HG03520 (cell line): Measurements from ENCODE around the gene MPRIP.
"Not testable (repeated sequence)": the region's sequence is repeated elsewhere in the genome, so short reads cannot be mapped to it uniquely, and the experiment has no call there.

Experiments
- ATAC-seq: cut with Tn5 transposase; IDR thresholded peaks from one replicate; pipeline ENCODE4 v1.9.1; 2021; ENCODE audit warnings: mild to moderate bottlenecking, moderate library complexity; ENCODE audit not compliant: unreplicated experiment

MPRIP gene

GRCh38 chr17:17011043-17011907, 31.0 kb upstream of the MPRIP start:
- not testable (repeated sequence) for ATAC-seq

GRCh38 chr17:17013828-17014747, 28.2 kb upstream of the MPRIP start:
- ATAC-seq: not testable (repeated sequence)

GRCh38 chr17:17014748-17015124, 27.5 kb upstream of the MPRIP start:
- not testable (repeated sequence) for ATAC-seq

- no peak for ATAC-seq
These were observed 27.0 kb upstream of the MPRIP start for GRCh38 chr17:17015230-17015629.

GRCh38 chr17:17016199-17017197, 25.8 kb upstream of the MPRIP start:
- ATAC-seq: not testable (repeated sequence)

GRCh38 chr17:17017343-17018014, 24.8 kb upstream of the MPRIP start:
- ATAC-seq: no peak

GRCh38 chr17:17018021-17018441, 24.2 kb upstream of the MPRIP start:
- ATAC-seq: no peak

GRCh38 chr17:17018612-17019429, 23.4 kb upstream of the MPRIP start:
- ATAC-seq: no peak

- ATAC-seq: no peak
These were observed 22.9 kb upstream of the MPRIP start for GRCh38 chr17:17019430-17019762.

GRCh38 chr17:17019891-17020456, 22.3 kb upstream of the MPRIP start:
- ATAC-seq: no peak

- ATAC-seq: no peak
These were observed 21.4 kb upstream of the MPRIP start for GRCh38 chr17:17020821-17021193.

GRCh38 chr17:17021194-17021863, 20.9 kb upstream of the MPRIP start:
- ATAC-seq: no peak

GRCh38 chr17:17022011-17022410, 20.2 kb upstream of the MPRIP start:
- no peak for ATAC-seq

GRCh38 chr17:17022456-17022855, 19.8 kb upstream of the MPRIP start:
- ATAC-seq: no peak

- no peak for ATAC-seq
These were observed 17.4 kb upstream of the MPRIP start for GRCh38 chr17:17024778-17025300.

GRCh38 chr17:17025621-17026020, 16.6 kb upstream of the MPRIP start:
- no peak for ATAC-seq

GRCh38 chr17:17026163-17026562, 16.1 kb upstream of the MPRIP start:
- ATAC-seq: no peak

GRCh38 chr17:17027442-17028058, 14.7 kb upstream of the MPRIP start:
- no peak for ATAC-seq
